HepG2 (cell line): ENCODE data around the gene MYO5B.

ENCODE experiments used
- ATF7 ChIP-seq, 2 experiments: fragments of 450-650 bp in 1 of 2; sonication (generic) in 1 of 2; formaldehyde crosslinking in 1 of 2; IDR thresholded peaks; 2 replicates each; pipeline versions ENCODE4 v1.4.0 to v1.6.1; 2016 to 2020; ENCODE audit warnings: antibody characterized with exemption in 1 of 2, mild to moderate bottlenecking in 1 of 2, missing genetic modification reagents in 1 of 2
- CAMTA2 ChIP-seq: sonication (generic); formaldehyde crosslinking; IDR thresholded peaks from 2 replicates; pipeline ENCODE4 v1.4.0; 2020; ENCODE audit warnings: mild to moderate bottlenecking, missing genetic modification reagents, borderline replicate concordance
- CBFB ChIP-seq: sonication (generic); formaldehyde crosslinking; IDR thresholded peaks from 2 replicates; pipeline ENCODE4 v1.4.0; 2020; ENCODE audit warnings: missing genetic modification reagents
- CBX2 ChIP-seq, 2 experiments: fragments of 200-600 bp in 1 of 2; sonication (generic); formaldehyde crosslinking in 1 of 2; IDR thresholded peaks; 2 replicates each; pipeline versions ENCODE4 v1.7.0 to v1.8.1; 2018 to 2022; ENCODE audit warnings: low read depth in 2 of 2, low read length in 1 of 2, mild to moderate bottlenecking in 1 of 2, missing genetic modification reagents in 1 of 2
- DNMT3B ChIP-seq: conservative IDR thresholded peaks from 2 replicates; pipeline ENCODE4 v1.6.1; 2016; ENCODE audit warnings: missing biosample characterization, control low read depth
- FOSL1 ChIP-seq: sonication (generic); formaldehyde crosslinking; IDR thresholded peaks from 2 replicates; pipeline ENCODE4 v1.9.0; 2021; ENCODE audit warnings: missing genetic modification reagents, borderline replicate concordance
- JUNB ChIP-seq: sonication (generic); formaldehyde crosslinking; IDR thresholded peaks from 2 replicates; pipeline ENCODE4 v1.8.0; 2022; ENCODE audit warnings: missing genetic modification reagents, mild to moderate bottlenecking, borderline replicate concordance
- KDM1A ChIP-seq: IDR thresholded peaks from 2 replicates; pipeline ENCODE4 v1.6.1; 2016; ENCODE audit warnings: missing compliant biosample characterization
- POLR2G ChIP-seq: fragments of 200-400 bp; formaldehyde crosslinking; IDR thresholded peaks from 2 replicates; pipeline ENCODE4 v1.6.1; 2018; ENCODE audit warnings: mild to moderate bottlenecking, low read depth, low read length, moderate library complexity
- SMAD9 ChIP-seq: sonication (generic); formaldehyde crosslinking; IDR thresholded peaks from 2 replicates; pipeline ENCODE4 v1.5.1; 2020; ENCODE audit warnings: mild to moderate bottlenecking, missing genetic modification reagents
- ZNF17 ChIP-seq: sonication (generic); formaldehyde crosslinking; IDR thresholded peaks from 2 replicates; pipeline ENCODE4 v1.5.0; 2020; ENCODE audit warnings: mild to moderate bottlenecking, missing genetic modification reagents
- TF ChIP-seq, protein P1 (sequence below): sonication (generic); formaldehyde crosslinking; IDR thresholded peaks from 2 replicates; pipeline ENCODE4 v1.5.0; 2020; ENCODE audit warnings: mild to moderate bottlenecking, missing genetic modification reagents, moderate library complexity
- TF ChIP-seq, protein P2 (sequence below): sonication (generic); formaldehyde crosslinking; IDR thresholded peaks from 2 replicates; pipeline ENCODE4 v1.5.1; 2020; ENCODE audit warnings: mild to moderate bottlenecking, missing genetic modification reagents

DNA sequence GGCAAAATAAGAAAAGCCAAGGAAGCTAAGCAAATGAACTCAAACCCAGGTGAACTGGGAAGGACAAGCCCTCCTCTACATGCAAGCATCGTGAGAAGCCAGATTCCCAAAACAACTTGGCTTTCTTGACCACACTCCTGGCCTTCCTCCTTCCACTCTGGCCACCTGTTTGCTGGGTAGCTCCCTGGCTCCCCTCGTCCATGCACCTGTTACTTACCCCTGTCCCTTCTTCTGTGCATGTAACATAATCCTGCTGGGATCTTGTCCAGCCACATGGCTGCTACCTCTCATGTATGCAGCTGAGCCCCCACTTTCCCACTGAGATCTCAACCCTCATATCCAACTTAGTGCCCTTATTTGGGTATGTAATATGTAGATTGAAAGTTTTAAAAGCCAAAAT, 121.6 kb downstream of the MYO5B start:
- TF ChIP-seq ZNF17 (CRISPR knock-in tag) (no peak), POLR2G (no peak), ATF7 (IDR thresholded peaks at IDR 0.05) (no peak), ATF7 (CRISPR knock-in tag; IDR thresholded peaks at IDR 0.05) (no peak), SMAD9 (CRISPR knock-in tag) (no peak), CAMTA2 (no peak), JUNB (CRISPR knock-in tag) (no peak), FOSL1 (no peak), DNMT3B (CRISPR knock-in tag) (no peak), CBX2 (IDR thresholded peaks at IDR 0.05; ENCODE audit: low read depth, low read length) (no peak), CBX2 (CRISPR knock-in tag; IDR thresholded peaks at IDR 0.05; ENCODE audit: low read depth) (no peak), CBFB (CRISPR knock-in tag) (no peak), KDM1A (CRISPR knock-in tag) (no peak)
- TF ChIP-seq, protein P1, sequence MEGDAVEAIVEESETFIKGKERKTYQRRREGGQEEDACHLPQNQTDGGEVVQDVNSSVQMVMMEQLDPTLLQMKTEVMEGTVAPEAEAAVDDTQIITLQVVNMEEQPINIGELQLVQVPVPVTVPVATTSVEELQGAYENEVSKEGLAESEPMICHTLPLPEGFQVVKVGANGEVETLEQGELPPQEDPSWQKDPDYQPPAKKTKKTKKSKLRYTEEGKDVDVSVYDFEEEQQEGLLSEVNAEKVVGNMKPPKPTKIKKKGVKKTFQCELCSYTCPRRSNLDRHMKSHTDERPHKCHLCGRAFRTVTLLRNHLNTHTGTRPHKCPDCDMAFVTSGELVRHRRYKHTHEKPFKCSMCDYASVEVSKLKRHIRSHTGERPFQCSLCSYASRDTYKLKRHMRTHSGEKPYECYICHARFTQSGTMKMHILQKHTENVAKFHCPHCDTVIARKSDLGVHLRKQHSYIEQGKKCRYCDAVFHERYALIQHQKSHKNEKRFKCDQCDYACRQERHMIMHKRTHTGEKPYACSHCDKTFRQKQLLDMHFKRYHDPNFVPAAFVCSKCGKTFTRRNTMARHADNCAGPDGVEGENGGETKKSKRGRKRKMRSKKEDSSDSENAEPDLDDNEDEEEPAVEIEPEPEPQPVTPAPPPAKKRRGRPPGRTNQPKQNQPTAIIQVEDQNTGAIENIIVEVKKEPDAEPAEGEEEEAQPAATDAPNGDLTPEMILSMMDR (CRISPR knock-in tag) = no peak
- TF ChIP-seq, protein P2, sequence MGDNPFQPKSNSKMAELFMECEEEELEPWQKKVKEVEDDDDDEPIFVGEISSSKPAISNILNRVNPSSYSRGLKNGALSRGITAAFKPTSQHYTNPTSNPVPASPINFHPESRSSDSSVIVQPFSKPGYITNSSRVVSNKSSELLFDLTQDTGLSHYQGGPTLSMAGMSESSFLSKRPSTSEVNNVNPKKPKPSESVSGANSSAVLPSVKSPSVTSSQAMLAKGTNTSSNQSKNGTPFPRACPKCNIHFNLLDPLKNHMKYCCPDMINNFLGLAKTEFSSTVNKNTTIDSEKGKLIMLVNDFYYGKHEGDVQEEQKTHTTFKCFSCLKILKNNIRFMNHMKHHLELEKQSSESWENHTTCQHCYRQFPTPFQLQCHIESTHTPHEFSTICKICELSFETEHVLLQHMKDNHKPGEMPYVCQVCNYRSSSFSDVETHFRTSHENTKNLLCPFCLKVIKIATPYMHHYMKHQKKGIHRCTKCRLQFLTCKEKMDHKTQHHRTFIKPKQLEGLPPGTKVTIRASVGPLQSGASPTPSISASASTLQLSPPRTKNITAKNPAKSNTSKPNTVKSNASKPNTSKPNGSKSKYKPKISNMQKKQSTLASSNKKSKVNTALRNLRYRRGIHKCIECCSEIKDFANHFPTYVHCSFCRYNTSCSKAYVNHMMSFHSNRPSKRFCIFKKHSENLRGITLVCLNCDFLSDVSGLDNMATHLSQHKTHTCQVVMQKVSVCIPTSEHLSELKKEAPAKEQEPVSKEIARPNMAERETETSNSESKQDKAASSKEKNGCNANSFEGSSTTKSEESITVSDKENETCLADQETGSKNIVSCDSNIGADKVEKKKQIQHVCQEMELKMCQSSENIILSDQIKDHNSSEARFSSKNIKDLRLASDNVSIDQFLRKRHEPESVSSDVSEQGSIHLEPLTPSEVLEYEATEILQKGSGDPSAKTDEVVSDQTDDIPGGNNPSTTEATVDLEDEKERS (CRISPR knock-in tag) = no peak
